T-helper 2 cell treated with Interferon-gamma antibody and Interleukin-4, amounts not matched to agents 100 ng/mL and 5 ng/mL, for 36 hours (primary cell): ENCODE results near the gene NAAA. TPM values are rescaled to one million over a fixed set of nuclear protein-coding genes. Genes with fewer than 3 reads are reported as not detected.
"Not testable (repeated sequence)": the region's sequence is repeated elsewhere in the genome, so short reads cannot be mapped to it uniquely, and the experiment has no call there.

Experiments
- intact Hi-C: fragments of 100-400 bp; cut with micrococcal nuclease; formaldehyde crosslinking; loops from one replicate; pipeline ENCODE4 v1.15.1; 2023
- total RNA-seq: library from RNA; stranded (reverse); gene quantifications from 2 replicates; pipeline ENCODE4 v1.2.3, GENCODE V29; 2022

The NAAA gene
- total RNA-seq, result 37.7 and 40.9 TPM in 2 replicates

- intact Hi-C loops, result loop anchor here (1.0 to 10.0 kb wide), 8 partner anchors 24 to 1134 kb away; partner anchors contain the start of genes CCNI, G3BP2, NUP54 and RCHY1
These were observed at the start of gene NAAA for GRCh38 chr4:75940692-75941253. Gene NAAA, minus strand, starts transcription at chr4:75941013. Its CDS starts 64 bp downstream, at chr4:75940949.

- intact Hi-C loops, result loop anchor here (1.0 to 10.0 kb wide), 7 partner anchors 49 to 1085 kb away; partner anchors contain the start of genes CCNI, NAAA, NUP54 and SCARB2
These were observed 49.2 kb upstream of the NAAA start for GRCh38 chr4:75989846-75990528.

DNA sequence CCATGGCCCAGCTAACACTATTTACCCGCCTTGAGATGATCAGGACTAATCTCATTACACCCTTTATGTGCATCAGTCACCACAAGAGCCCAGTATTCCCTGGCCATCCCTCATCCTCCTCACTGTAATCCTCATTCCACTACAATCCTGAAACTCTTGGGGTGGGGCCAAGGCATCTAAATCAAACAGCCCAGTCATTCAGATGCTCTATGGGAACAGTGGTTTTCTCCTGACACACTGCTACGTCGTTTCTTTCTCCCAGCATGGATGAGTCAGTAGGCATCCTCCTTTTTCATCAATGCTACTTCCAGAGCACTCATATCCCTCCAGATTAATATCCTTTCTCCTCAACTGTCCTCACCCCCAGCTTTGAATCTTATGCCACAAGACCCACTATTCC lies 44.3 kb upstream of the NAAA start:
- intact Hi-C loops, result no loop called here

GRCh38 chr4:75980576-75980975 lies 39.8 kb upstream of the NAAA start:
- intact Hi-C loops, result no loop called here

DNA sequence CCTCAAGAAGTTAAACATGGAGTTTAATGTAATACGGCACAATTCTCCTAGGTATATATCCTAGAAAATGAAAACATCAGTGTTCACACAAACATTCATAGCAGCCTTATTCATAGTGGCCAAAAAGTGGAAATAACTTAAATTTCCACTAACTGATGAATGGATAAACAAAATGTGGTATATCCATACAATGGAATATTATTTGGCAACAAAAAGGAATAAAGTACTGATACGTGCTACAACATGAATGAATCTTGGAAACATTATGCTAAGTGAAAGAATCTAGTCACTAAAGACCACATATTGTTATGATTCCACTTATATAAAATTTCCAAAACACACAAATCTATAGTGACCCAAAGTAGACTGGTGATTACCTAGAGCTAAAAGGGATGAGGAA lies 35.4 kb upstream of the NAAA start:
- intact Hi-C loops, result no loop called here

- intact Hi-C loops, result no loop called here
These were observed 33.0 kb upstream of the NAAA start for GRCh38 chr4:75973766-75974165.

- intact Hi-C loops, result no loop called here
These were observed 27.3 kb upstream of the NAAA start for GRCh38 chr4:75968084-75968483.

- intact Hi-C loops, result no loop called here
These were observed 22.7 kb upstream of the NAAA start for GRCh38 chr4:75963558-75963957.

DNA sequence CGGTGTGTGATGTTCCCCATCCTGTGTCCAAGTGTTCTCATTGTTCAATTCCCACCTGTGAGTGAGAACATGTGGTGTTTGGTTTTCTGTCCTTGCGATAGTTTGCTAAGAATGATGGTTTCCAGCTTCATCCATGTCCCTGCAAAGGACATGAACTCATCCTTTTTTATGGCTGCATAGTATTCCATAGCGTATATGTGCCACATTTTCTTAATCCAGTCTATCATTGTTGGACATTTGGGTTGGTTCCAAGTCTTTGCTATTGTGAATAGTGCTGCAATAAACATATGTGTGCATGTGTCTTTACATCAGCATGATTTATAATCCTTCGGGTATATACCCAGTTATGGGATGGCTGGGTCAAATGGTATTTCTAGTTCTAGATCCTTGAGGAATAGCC lies 21.3 kb upstream of the NAAA start:
- intact Hi-C loops, result not testable (repeated sequence)

- intact Hi-C loops, result not testable (repeated sequence)
These were observed 17.7 kb upstream of the NAAA start for GRCh38 chr4:75958546-75958945.

- intact Hi-C loops, result not testable (repeated sequence)
These were observed 14.0 kb upstream of the NAAA start for GRCh38 chr4:75954811-75955210.

- intact Hi-C loops, result no loop called here
These were observed 12.7 kb upstream of the NAAA start for GRCh38 chr4:75953509-75953908.

DNA sequence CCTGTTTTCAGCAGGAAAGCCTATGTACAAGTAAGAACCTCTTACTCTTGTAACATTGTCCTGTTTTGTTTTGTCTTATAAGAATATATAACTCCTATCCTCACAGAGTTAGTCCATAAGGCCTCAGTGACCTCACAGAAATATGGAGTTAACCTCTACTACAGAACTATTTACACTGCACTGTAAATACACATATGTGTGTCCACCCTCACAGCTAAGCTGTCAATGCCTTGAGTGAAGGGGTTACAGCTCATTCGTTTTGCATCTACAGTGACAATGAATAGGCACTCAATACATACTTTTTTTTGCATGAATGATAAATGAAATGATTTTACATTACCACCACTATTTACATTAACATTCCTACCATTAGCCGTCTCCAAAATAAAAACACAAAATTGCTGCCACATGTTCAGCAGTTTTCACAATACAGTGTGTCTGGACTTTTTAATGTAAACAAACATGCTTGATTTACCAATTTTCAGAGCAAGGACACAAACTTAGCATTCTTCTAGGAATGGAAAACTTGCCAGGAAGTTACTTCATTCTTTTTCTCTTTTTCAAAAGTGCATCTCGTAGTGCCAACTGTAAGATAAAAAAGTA lies 9.5 kb upstream of the NAAA start:
- intact Hi-C loops, result no loop called here

GRCh38 chr4:75948822-75949444 lies 8.1 kb upstream of the NAAA start:
- intact Hi-C loops, result loop anchor here (10.0 kb wide), 1 partner anchor 1126 kb away; the partner anchor contains the start of gene CCNI

- intact Hi-C loops, result loop anchor here (1.0 to 10.0 kb wide), 5 partner anchors 43 to 1135 kb away; partner anchors contain the start of genes CCNI, G3BP2, NUP54 and RCHY1
These were observed 722 bp downstream of the NAAA start for GRCh38 chr4:75939890-75940691.

DNA sequence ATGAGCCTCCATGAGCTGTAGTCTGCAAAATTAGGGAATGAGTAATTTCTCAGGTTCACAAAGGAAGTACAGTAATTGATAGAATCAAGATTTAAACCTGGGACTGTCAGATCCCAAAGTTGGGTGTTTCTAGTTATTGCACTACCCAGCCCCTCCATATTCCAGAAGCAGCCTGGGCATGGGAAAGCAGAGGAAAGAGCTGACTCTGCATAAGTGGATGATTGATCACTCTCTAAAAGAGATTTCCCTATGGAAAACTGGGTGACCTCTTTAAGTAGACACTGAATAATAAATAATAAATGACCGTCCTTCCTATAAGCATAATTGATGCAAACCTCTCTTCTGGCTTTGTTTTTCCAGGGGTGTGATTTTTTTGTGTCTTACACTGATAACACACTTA lies 5.2 kb downstream of the NAAA start:
- intact Hi-C loops, result no loop called here

DNA sequence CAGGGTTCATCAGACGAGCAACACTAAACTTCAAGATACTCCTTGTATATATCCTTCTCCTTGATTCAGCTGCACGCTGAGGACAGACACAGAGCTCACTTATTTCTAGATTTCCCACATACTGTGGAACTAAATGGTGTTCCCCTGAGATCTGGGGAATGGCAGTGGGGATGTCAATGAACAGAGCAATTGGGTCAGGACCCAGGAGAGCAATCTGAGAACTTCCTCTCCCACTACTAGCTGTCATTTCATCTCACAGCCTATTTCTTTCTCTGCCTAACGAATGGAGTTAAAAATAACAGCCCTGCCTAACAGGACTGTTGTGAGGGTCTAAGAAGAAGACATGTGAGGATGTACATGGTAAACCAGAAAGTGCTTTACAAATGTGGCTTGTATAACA lies 10.7 kb downstream of the NAAA start:
- intact Hi-C loops, result no loop called here

DNA sequence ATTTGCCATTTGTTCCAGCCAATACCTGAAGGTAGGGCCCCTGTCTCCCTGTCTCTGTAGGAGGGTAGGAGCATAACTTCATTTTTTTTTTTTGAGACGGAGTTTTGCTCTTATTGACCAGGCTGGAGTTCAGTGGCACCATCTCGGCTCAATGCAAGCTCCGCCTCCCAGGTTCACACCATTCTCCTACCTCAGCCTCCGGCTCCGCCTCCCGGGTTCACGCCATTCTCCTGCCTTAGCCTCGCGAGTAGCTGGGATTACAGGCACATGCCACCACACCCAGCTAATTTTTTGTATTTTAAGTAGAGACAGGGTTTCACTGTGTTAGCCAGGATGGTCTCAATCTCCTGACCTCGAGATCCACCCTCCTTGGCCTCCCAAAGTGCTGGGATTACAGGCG lies 15.9 kb downstream of the NAAA start:
- intact Hi-C loops, result not testable (repeated sequence)

GRCh38 chr4:75924309-75924827 lies 16.4 kb downstream of the NAAA start:
- intact Hi-C loops, result no loop called here

GRCh38 chr4:75922588-75922987 lies 18.2 kb downstream of the NAAA start:
- intact Hi-C loops, result no loop called here

- intact Hi-C loops, result no loop called here
These were observed 18.9 kb downstream of the NAAA start for GRCh38 chr4:75921910-75922309.
